ENCODE results near the gene TFF3.

The TFF3 gene

DNA sequence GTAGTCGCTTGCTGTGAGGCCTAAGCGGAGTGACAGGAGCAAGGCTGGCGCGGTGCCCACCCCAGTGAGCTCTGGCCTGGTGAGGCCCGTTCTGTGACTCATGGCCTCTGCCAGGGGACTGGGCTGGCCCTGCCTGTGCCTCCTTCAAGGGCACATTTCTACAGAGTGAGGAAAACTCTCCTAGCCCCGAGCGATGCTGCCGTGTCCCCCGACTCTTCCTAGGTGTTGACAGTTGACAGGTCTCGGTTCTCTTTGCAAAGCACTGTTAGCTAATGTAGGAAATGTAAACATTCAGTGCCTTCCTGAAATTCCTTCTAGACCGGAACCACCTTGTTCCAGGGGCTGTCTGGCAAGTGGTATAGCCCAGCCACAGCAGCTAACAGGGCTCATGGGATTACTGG lies 52.4 kb downstream of the TFF3 start:
- DNase-seq, result no peak

DNA sequence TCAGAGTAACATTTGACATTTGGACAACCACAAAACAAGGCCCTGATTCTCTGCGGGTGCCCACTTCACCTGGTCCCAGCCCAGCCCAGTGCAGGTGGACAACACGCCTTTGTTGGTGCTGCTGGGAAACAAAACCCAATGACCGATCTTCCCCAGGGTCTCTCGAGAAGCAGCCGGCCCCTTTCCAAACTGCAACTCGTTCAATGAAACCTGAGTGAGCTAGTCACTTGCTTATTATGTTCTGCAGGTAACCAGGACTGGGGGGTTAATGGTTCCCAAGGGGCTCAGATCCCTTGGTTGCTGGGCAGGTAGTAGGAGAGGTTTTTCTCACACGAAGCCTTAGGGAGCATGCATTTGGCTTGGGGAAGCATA lies 53.4 kb downstream of the TFF3 start:
- DNase-seq, result no peak
